PFSK-1 (cell line): Measurements from ENCODE around the gene C12orf57.

Experiments used
- POLR2AphosphoS5 ChIP-seq: IDR thresholded peaks from 2 replicates; pipeline ENCODE4 v1.6.1; 2012; ENCODE audit warnings: low read depth, mild to moderate bottlenecking, control low read depth, low read length, moderate library complexity
- SIN3A ChIP-seq: IDR thresholded peaks from 2 replicates; pipeline ENCODE4 v1.6.1; 2012; ENCODE audit warnings: mild to moderate bottlenecking, low read length, moderate library complexity, borderline replicate concordance; ENCODE audit not compliant: insufficient read depth

DNA sequence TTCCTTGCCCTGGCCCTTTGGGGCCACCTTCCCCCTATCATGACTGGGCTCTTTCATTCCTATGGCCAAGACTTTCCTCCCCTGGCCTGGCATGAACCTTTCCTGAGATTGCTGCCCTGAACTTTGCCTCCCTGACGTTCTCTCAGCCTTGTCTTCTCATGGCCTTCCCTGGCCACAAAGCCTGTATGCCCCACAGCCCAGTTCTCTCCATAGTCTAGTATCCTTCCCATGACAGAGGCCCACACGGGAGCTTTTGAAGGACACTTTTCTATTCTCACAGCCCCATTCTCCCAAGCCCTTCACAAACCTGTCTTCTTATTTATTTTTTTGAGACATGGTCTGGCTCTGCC, 4.7 kb upstream of the C12orf57 start:
- TF ChIP-seq POLR2AphosphoS5 (no peak), SIN3A (no peak)
